Vagina (tissue), 2 donors: ENCODE results near the gene C3orf20. TPM values are rescaled to one million over a fixed set of nuclear protein-coding genes. Genes with fewer than 3 reads are reported as not detected.

Experiments used
- DNase-seq, 2 donors: peaks; one replicate each; pipeline ENCODE4 v3.0.0-alpha.2; 2017; ENCODE audit errors: extremely low spot score in 2 of 2
- H3K27ac ChIP-seq: fragments of 200-600 bp; sonication (generic); one replicate; pipeline ENCODE4 v1.5.1; 2019
- H3K27me3 ChIP-seq: fragments of 200-600 bp; sonication (generic); one replicate; pipeline ENCODE4 v1.5.1; 2019
- H3K36me3 ChIP-seq, 2 donors: fragments of 200-600 bp; sonication (generic); one replicate each; pipeline ENCODE4 v1.5.1; 2017 to 2019
- H3K4me1 ChIP-seq: fragments of 200-600 bp; sonication (generic); one replicate; pipeline ENCODE4 v1.5.1; 2019
- H3K4me3 ChIP-seq, 2 donors: fragments of 200-600 bp; sonication (generic); 1 replicate in 1 of 2; 2 replicates in 1 of 2; pipeline ENCODE4 v1.5.1; 2016 to 2019
- H3K9me3 ChIP-seq: fragments of 200-600 bp; sonication (generic); one replicate; pipeline ENCODE4 v1.5.1; 2019
- CTCF ChIP-seq, 3 experiments: fragments of 450-650 bp in 2 of 3; fragments of 200-600 bp in 1 of 3; sonication (generic) in 1 of 3; IDR thresholded peaks; one replicate each; pipeline ENCODE4 v1.5.1; 2017 to 2019; ENCODE audit warnings: antibody characterized with exemption in 3 of 3, mild to moderate bottlenecking in 2 of 3, moderate library complexity in 2 of 3
- POLR2A ChIP-seq, 2 donors: fragments of 450-650 bp; IDR thresholded peaks; one replicate each; pipeline ENCODE4 v1.6.1; 2017; ENCODE audit warnings: antibody characterized with exemption in 2 of 2, mild to moderate bottlenecking in 2 of 2, moderate library complexity in 2 of 2
- POLR2AphosphoS5 ChIP-seq, 2 donors: sonication (generic); formaldehyde crosslinking; IDR thresholded peaks; one replicate each; pipeline ENCODE4 v1.9.0; 2017; ENCODE audit warnings: antibody characterized with exemption in 2 of 2, mild to moderate bottlenecking in 2 of 2, low read depth in 1 of 2; ENCODE audit not compliant: insufficient read depth in 1 of 2
- intact Hi-C: fragments of 100-400 bp; cut with DNase I; formaldehyde crosslinking; loops from one replicate; pipeline ENCODE4 v1.15.1; 2023
- total RNA-seq: library from RNA; depleted of rRNA; stranded (reverse); fragments of >200 nt; gene quantifications from one replicate; pipeline ENCODE4 v1.2.3, GENCODE V29; 2016

The C3orf20 gene
- total RNA-seq, 1 donor from 2014 or later: 0.49 TPM

GRCh38 chr3:14804835-14805780, 130.2 kb downstream of the C3orf20 start:
- Histone ChIP-seq H3K9me3 (no peaks in the 10 kb centered on the region), H3K4me1 (peaks cover 5% of the 10 kb centered on the region), H3K4me3 (no peak overlapping the region), H3K27me3 (no peaks in the 10 kb centered on the region), H3K36me3 (no peaks in the 10 kb centered on the region), H3K27ac (no peak overlapping the region)
- DNase-seq: no peak
- no peak for TF ChIP-seq POLR2AphosphoS5 (IDR thresholded peaks at IDR 0.05; ENCODE audit: insufficient read depth in 1 of 2, low read depth in 1 of 2)
- no peak for TF ChIP-seq POLR2A (IDR thresholded peaks at IDR 0.05)
- no peak for TF ChIP-seq CTCF (IDR thresholded peaks at IDR 0.05)
- intact Hi-C loops: loop anchor here (5.0 kb wide), 1 partner anchor 718 kb away; no protein-coding TSS in a partner anchor

- Histone ChIP-seq H3K27me3 (no peaks in the 10 kb centered on the region), H3K4me1 (peaks cover 7% of the 10 kb centered on the region), H3K36me3 (no peaks in the 10 kb centered on the region), H3K27ac (no peak overlapping the region), H3K4me3 (no peak overlapping the region), H3K9me3 (no peaks in the 10 kb centered on the region)
- intact Hi-C loops: loop anchor here (5.0 kb wide), 1 partner anchor 719 kb away; no protein-coding TSS in a partner anchor
- no peak for DNase-seq
- TF ChIP-seq POLR2A (IDR thresholded peaks at IDR 0.05): no peak
- TF ChIP-seq POLR2AphosphoS5 (IDR thresholded peaks at IDR 0.05; ENCODE audit: insufficient read depth in 1 of 2, low read depth in 1 of 2): no peak
- TF ChIP-seq CTCF (IDR thresholded peaks at IDR 0.05): no peak
These were observed 131.1 kb downstream of the C3orf20 start for GRCh38 chr3:14805961-14806537.

DNA sequence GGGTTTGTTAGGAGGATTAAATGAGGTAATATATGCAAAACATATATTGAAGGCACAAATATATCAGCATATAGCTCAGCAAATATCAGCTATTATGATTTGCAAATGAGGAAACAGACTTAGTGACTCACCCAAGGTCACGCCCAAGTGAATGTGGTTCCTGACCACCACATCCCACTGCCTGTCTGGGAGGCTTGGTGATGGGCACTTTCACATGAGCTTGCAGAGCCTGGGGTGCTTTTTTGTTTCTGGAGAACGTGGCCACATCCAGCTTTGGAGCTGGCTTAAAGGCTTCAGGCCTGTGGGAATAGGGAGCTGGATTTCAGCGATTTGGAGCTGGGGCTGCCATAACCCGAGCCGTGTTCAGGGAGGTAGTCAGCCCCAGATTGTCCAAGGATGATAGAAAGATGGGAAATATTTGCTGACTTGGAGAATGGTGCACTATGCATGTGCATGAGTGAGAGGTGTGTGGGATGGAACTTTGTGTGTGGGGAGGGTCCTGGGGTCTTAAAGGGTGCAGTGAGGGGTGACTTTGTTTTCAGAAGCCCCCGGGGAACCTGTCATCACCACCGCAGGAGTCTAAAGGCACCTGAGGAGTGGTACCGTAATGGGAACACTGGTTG, 131.8 kb downstream of the C3orf20 start:
- peaks cover 7% of the 10 kb centered on the region for H3K4me1 ChIP-seq
- H3K27ac ChIP-seq: no peak overlapping the region
- H3K9me3 ChIP-seq: no peaks in the 10 kb centered on the region
- intact Hi-C loops: loop anchor here (5.0 kb wide), 1 partner anchor 719 kb away; no protein-coding TSS in a partner anchor
- no peak for DNase-seq
- no peak overlapping the region for H3K4me3 ChIP-seq
- no peaks in the 10 kb centered on the region for H3K27me3 ChIP-seq
- no peaks in the 10 kb centered on the region for H3K36me3 ChIP-seq
- no peak for TF ChIP-seq POLR2A (IDR thresholded peaks at IDR 0.05)
- TF ChIP-seq POLR2AphosphoS5 (IDR thresholded peaks at IDR 0.05; ENCODE audit: insufficient read depth in 1 of 2, low read depth in 1 of 2): no peak
- TF ChIP-seq CTCF (IDR thresholded peaks at IDR 0.05): no peak

- TF ChIP-seq POLR2A (IDR thresholded peaks at IDR 0.05): no peak
- TF ChIP-seq CTCF (IDR thresholded peaks at IDR 0.05): no peak
- TF ChIP-seq POLR2AphosphoS5 (IDR thresholded peaks at IDR 0.05; ENCODE audit: insufficient read depth in 1 of 2, low read depth in 1 of 2): no peak
- intact Hi-C loops: loop anchor here (5.0 kb wide), 1 partner anchor 721 kb away; no protein-coding TSS in a partner anchor
- H3K36me3 ChIP-seq: no peaks in the 10 kb centered on the region
- H3K4me1 ChIP-seq: peaks cover 7% of the 10 kb centered on the region
- no peaks in the 10 kb centered on the region for H3K27me3 ChIP-seq
- no peak for DNase-seq
- no peak overlapping the region for H3K27ac ChIP-seq
- no peak overlapping the region for H3K4me3 ChIP-seq
- no peaks in the 10 kb centered on the region for H3K9me3 ChIP-seq
These were observed 133.1 kb downstream of the C3orf20 start for GRCh38 chr3:14808025-14808424.
